ENCODE measurements around the gene AATK.

- no peak for TF ChIP-seq EZH2 (conservative IDR thresholded peaks at IDR 0.05; ENCODE audit: low read depth, low read length)
- TF ChIP-seq HCFC1 (IDR thresholded peaks at IDR 0.05; ENCODE audit: low read depth, low read length): no peak
These were observed 38.9 kb downstream of the AATK start for GRCh38 chr17:81127133-81127455.

All from HepG2 (cell line).